LNCAP (cell line): ENCODE results near the gene THOP1.

Experiments used
- TF ChIP-seq, protein P1 (sequence below): fragments of 450-650 bp; IDR thresholded peaks from 2 replicates; pipeline ENCODE4 v1.5.1; 2017; ENCODE audit warnings: mild to moderate bottlenecking

The THOP1 gene

DNA sequence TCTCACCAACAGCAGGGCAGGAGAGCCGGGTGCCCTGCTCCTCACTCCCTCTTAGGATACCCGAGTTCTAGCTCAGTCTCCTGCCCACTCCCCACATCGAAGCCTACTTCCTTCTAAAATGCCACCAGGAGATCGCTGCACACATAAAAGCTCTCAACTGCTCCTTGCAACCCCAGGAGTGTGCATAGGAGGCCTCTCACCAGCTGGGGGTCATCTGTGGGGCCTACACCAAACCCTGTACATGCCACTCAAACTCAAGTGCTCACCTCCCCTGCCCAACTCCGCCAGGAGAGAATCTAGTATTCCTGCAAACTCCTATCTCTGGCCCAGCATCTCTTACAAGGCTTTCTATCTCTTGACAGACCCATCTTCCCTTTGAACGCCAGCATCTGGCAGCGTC lies 5.0 kb upstream of the THOP1 start:
- TF ChIP-seq, protein P1, sequence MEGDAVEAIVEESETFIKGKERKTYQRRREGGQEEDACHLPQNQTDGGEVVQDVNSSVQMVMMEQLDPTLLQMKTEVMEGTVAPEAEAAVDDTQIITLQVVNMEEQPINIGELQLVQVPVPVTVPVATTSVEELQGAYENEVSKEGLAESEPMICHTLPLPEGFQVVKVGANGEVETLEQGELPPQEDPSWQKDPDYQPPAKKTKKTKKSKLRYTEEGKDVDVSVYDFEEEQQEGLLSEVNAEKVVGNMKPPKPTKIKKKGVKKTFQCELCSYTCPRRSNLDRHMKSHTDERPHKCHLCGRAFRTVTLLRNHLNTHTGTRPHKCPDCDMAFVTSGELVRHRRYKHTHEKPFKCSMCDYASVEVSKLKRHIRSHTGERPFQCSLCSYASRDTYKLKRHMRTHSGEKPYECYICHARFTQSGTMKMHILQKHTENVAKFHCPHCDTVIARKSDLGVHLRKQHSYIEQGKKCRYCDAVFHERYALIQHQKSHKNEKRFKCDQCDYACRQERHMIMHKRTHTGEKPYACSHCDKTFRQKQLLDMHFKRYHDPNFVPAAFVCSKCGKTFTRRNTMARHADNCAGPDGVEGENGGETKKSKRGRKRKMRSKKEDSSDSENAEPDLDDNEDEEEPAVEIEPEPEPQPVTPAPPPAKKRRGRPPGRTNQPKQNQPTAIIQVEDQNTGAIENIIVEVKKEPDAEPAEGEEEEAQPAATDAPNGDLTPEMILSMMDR, result no peak

- TF ChIP-seq, protein P1, result no peak
Observed at GRCh38 chr19:2782329-2782935, 2.9 kb upstream of the THOP1 start.

GRCh38 chr19:2782936-2783780 lies 2.1 kb upstream of the THOP1 start, which contains the start of gene SGTA:
Gene SGTA, minus strand, starts transcription at chr19:2783273. Its CDS starts 14,205 bp downstream, at chr19:2769068.
- TF ChIP-seq, protein P1, result no peak; the same call in 1 of the 2 replicates

GRCh38 chr19:2783781-2784145 lies 1.5 kb upstream of the THOP1 start:
- TF ChIP-seq, protein P1, result no peak

DNA sequence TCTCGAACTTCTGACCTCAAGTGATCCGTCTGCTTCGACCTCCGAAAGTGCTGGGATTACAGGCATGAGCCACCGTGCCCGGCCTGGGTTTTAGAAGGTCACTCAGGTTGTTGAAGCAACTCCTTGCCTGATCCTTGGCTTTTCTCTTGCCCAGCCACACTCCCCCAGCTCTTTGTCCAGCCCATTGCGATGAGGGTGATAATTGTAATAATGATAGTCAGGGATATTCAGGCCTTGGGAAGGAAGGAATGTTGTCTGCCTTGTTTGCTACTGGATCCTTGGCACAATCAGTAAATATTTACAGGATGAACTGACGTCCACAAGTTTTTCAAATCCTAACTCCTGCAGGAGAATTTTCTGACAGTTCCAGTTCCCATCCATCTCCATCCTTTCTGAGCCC lies 1.8 kb downstream of the THOP1 start:
- TF ChIP-seq, protein P1, result no peak

DNA sequence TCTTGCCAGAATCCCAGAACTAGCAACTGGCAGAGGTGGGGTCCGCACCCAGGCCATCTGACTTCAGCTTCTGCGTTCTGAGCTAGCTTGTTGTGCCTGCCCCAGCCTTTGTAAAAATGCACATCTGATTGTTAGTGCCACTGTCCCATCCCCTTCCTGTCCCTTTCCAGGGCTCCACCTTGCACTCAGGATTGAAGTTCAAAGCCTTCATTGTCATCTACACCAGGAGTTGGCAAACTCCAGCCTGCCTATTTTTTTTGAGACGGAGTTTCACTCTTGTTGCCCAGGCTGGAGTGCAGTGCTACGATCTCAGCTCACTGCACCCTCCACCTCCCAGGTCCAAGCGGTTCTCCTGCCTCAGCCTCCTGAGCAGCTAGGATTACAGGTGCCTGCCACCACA lies 2.9 kb downstream of the THOP1 start:
- TF ChIP-seq, protein P1, result no peak

- TF ChIP-seq, protein P1, result no peak
Observed at GRCh38 chr19:2790194-2790556, 4.9 kb downstream of the THOP1 start.
